Measurements from ENCODE around the gene DOCK11. TPM values are rescaled to one million over a fixed set of nuclear protein-coding genes. Genes with fewer than 3 reads are reported as not detected.

The DOCK11 gene
- total and polyA plus RNA-seq, 2 donors (not counting 3 experiments of a cell fraction or from before 2014, with no cell fraction given), result 0.37 to 0.86 TPM

DNA sequence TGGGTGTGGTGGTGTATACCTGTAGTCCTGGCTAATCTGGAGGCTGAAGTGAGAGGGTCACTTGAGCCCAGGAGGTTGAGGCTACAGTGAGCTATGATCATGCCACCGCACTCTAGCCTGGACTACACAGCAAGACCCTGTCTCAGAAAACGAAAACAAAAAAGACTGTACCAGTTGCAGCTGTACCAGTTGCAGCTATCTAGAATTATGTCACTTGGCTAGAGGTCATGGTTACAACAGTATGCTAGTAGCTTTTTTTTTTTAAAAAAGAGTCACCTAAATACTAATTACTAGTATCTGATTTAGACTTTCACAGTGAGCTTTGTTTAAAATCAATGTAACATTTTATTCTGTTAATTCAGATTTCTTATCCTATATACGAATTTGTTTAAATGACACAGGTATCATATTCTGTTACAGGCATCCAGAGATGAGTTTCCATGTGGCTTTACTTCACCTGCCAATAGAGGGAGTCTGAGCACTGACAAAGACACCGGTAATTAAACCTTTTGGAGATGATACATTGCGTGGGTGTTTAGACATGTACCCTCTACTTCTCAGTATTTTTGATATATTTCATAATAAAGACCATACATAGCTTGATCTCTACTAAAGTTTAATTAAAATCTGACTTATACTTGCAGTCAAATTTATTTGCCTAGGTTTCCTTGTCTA lies 131.6 kb downstream of the DOCK11 start:
- Histone ChIP-seq H3K79me2 (ENCODE audit: control insufficient read depth, insufficient read depth, low read length) (no peaks in the 10 kb centered on the region), H3K36me3 (ENCODE audit: control insufficient read depth in 2 of 2, extremely low read depth in 1 of 2, insufficient read depth in 2 of 2, low read length in 2 of 2) (no peaks in the 10 kb centered on the region), H3K27ac (ENCODE audit: insufficient read depth, low read depth, low read length) (no peak overlapping the region), H3K27me3 (ENCODE audit: control insufficient read depth in 2 of 2, insufficient read depth in 2 of 2, low read length in 2 of 2) (no peaks in the 10 kb centered on the region), H3K4me2 (ENCODE audit: insufficient read depth, low read length) (no peak overlapping the region), H3K9me3 (replicated peaks; ENCODE audit: control insufficient read depth, insufficient read depth, low read length) (no peaks in the 10 kb centered on the region), H4K20me1 (replicated peaks; ENCODE audit: control insufficient read depth, extremely low read depth, insufficient read depth, low read length) (no peaks in the 10 kb centered on the region), H3K9ac (replicated peaks; ENCODE audit: extremely low read depth, insufficient read depth, low read length) (no peak overlapping the region), H3K4me3 (replicated peaks in 1 of 3; ENCODE audit: insufficient read depth in 1 of 3, low read depth in 1 of 3, low read length in 3 of 3) (no peak overlapping the region), H3K4me1 (ENCODE audit: control insufficient read depth, extremely low read depth, insufficient read depth, low read length) (no peaks in the 10 kb centered on the region), H3K9me1 (replicated peaks; ENCODE audit: control insufficient read depth, extremely low read depth, insufficient read depth, low read length) (no peaks in the 10 kb centered on the region), H2AFZ (ENCODE audit: low read depth, low read length) (no peak overlapping the region)
- dilution Hi-C loops (cut with MboI; ENCODE audit: extremely low pct_ligation_motif_present, low sequenced_read_pairs), result no loop called here
- ChIA-PET POLR2A (no interaction called here), CTCF (interaction anchor here (0.6 to 2.2 kb wide), 10 partner anchors 9 to 197 kb away, joined by 3 to 31 read pairs (median 4); no protein-coding TSS in a partner anchor)
- intact Hi-C loops (cut with micrococcal nuclease), result no loop called here
- BruUV-seq (replicated peaks), result no TSS peak
- TF ChIP-seq MYC (IDR thresholded peaks at IDR 0.05; ENCODE audit: low read depth, low read length), result no peak
- TF ChIP-seq, protein P1, sequence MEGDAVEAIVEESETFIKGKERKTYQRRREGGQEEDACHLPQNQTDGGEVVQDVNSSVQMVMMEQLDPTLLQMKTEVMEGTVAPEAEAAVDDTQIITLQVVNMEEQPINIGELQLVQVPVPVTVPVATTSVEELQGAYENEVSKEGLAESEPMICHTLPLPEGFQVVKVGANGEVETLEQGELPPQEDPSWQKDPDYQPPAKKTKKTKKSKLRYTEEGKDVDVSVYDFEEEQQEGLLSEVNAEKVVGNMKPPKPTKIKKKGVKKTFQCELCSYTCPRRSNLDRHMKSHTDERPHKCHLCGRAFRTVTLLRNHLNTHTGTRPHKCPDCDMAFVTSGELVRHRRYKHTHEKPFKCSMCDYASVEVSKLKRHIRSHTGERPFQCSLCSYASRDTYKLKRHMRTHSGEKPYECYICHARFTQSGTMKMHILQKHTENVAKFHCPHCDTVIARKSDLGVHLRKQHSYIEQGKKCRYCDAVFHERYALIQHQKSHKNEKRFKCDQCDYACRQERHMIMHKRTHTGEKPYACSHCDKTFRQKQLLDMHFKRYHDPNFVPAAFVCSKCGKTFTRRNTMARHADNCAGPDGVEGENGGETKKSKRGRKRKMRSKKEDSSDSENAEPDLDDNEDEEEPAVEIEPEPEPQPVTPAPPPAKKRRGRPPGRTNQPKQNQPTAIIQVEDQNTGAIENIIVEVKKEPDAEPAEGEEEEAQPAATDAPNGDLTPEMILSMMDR (IDR thresholded peaks at IDR 0.05; ENCODE audit: extremely low read depth in 1 of 2, insufficient read depth in 1 of 2, low read depth in 1 of 2, low read length in 2 of 2), result peak; percentile 3 to 11
- FAIRE-seq (peak; percentile 63), DNase-seq (ENCODE audit: low read depth, low spot score) (peak; percentile 3)

DNA sequence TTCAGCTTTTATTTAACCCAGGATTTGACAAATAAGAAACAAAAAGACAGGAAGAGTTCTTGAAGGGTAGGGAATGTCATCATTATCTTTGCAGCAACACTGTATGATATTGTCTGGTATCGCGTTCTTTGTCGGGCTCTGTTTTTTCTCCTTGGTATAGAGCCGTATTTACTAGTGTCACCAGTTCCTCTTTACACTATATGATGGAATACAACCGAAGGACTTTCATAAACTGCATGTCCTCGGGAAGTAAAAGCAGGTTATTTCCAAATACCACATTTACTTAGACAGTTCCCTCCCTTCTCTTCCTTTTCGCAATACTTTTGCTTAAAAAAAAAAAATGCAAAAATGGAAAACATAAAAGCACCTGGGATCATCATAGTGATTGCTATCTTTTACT lies 135.2 kb downstream of the DOCK11 start:
- no peak for TF ChIP-seq EZH2 (IDR thresholded peaks at IDR 0.05; ENCODE audit: borderline replicate concordance, low read depth, low read length, severe bottlenecking)
- TF ChIP-seq, protein P1 (IDR thresholded peaks at IDR 0.05; ENCODE audit: extremely low read depth in 1 of 2, insufficient read depth in 1 of 2, low read depth in 1 of 2, low read length in 2 of 2), result no peak
- no peak for TF ChIP-seq FOS (IDR thresholded peaks at IDR 0.05; ENCODE audit: borderline replicate concordance, insufficient read depth, low read length)
- TF ChIP-seq POLR2AphosphoS5 (IDR thresholded peaks at IDR 0.05; ENCODE audit: insufficient read depth, low read depth, low read length), result no peak
- H3K9me3 ChIP-seq (replicated peaks; ENCODE audit: control insufficient read depth, insufficient read depth, low read length), result no peaks in the 10 kb centered on the region
- no peak overlapping the region for H2AFZ ChIP-seq (ENCODE audit: low read depth, low read length)
- no peaks in the 10 kb centered on the region for H3K4me1 ChIP-seq (ENCODE audit: control insufficient read depth, extremely low read depth, insufficient read depth, low read length)
- no peak overlapping the region for H3K4me2 ChIP-seq (ENCODE audit: insufficient read depth, low read length)
- no peak for DNase-seq (ENCODE audit: low read depth, low spot score)
- FAIRE-seq, result no peak
- POLR2A ChIA-PET, result no interaction called here
- no peaks in the 10 kb centered on the region for H3K36me3 ChIP-seq (ENCODE audit: control insufficient read depth in 2 of 2, extremely low read depth in 1 of 2, insufficient read depth in 2 of 2, low read length in 2 of 2)
- no peaks in the 10 kb centered on the region for H4K20me1 ChIP-seq (replicated peaks; ENCODE audit: control insufficient read depth, extremely low read depth, insufficient read depth, low read length)
- no TSS peak for BruUV-seq (replicated peaks)
- no peaks in the 10 kb centered on the region for H3K9me1 ChIP-seq (replicated peaks; ENCODE audit: control insufficient read depth, extremely low read depth, insufficient read depth, low read length)
- H3K4me3 ChIP-seq (replicated peaks in 1 of 3; ENCODE audit: insufficient read depth in 1 of 3, low read depth in 1 of 3, low read length in 3 of 3), result no peak overlapping the region
- no peaks in the 10 kb centered on the region for H3K27me3 ChIP-seq (ENCODE audit: control insufficient read depth in 2 of 2, insufficient read depth in 2 of 2, low read length in 2 of 2)
- CTCF ChIA-PET, result interaction anchor here (1.1 kb wide), 1 partner anchor 177 kb away, joined by 3 read pairs; no protein-coding TSS in a partner anchor
- dilution Hi-C loops (cut with MboI; ENCODE audit: extremely low pct_ligation_motif_present, low sequenced_read_pairs), result no loop called here
- H3K9ac ChIP-seq (replicated peaks; ENCODE audit: extremely low read depth, insufficient read depth, low read length), result no peak overlapping the region
- H3K79me2 ChIP-seq (ENCODE audit: control insufficient read depth, insufficient read depth, low read length), result no peaks in the 10 kb centered on the region
- intact Hi-C loops (cut with micrococcal nuclease), result no loop called here
- H3K27ac ChIP-seq (ENCODE audit: insufficient read depth, low read depth, low read length), result no peak overlapping the region
